Thyroid gland (tissue), 4 donors: ENCODE data around the gene CHMP1A.

Experiments
- POLR2A ChIP-seq, 2 donors: fragments of 450-650 bp; IDR thresholded peaks; one replicate each; pipeline ENCODE4 v1.6.1; 2017; ENCODE audit warnings: antibody characterized with exemption in 2 of 2, mild to moderate bottlenecking in 2 of 2, moderate library complexity in 1 of 2
- TF ChIP-seq, protein P1 (sequence below), 6 experiments: fragments of 200-600 bp in 3 of 6; fragments of 450-650 bp in 3 of 6; sonication (generic) in 3 of 6; IDR thresholded peaks; one replicate each; pipeline ENCODE4 v1.5.1; 2016 to 2019; ENCODE audit warnings: antibody characterized with exemption in 6 of 6, mild to moderate bottlenecking in 2 of 6, inconsistent platforms in 1 of 6, moderate library complexity in 1 of 6

DNA sequence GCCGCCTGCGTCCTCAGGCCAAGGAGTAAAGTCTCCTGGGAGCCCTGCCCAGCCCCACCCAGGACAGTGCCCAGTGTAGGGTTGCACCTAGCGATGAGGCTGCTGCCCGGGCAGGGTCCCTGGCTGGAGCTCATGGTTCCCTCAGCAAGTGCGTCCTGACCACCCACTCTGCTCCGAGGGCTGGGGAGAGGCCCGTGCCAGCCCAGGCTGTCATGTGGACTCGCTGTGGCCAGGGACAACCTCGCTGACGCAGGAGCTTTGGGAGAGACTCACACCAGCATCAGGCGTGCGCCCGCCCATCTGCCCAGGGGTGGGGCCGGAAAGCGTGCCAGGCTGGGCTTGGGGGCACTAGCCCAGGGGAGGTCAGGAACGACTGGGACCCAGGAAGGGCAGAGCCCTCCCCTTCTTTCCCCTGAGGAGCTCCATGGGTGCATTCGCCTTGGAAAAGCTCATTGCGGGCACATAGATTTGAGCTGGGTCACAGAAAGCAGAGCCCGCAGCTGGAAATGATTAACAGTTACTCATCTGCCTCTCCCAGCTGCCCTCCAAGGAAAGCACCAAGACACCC is 24.4 kb downstream of the CHMP1A start:
- TF ChIP-seq, protein P1, sequence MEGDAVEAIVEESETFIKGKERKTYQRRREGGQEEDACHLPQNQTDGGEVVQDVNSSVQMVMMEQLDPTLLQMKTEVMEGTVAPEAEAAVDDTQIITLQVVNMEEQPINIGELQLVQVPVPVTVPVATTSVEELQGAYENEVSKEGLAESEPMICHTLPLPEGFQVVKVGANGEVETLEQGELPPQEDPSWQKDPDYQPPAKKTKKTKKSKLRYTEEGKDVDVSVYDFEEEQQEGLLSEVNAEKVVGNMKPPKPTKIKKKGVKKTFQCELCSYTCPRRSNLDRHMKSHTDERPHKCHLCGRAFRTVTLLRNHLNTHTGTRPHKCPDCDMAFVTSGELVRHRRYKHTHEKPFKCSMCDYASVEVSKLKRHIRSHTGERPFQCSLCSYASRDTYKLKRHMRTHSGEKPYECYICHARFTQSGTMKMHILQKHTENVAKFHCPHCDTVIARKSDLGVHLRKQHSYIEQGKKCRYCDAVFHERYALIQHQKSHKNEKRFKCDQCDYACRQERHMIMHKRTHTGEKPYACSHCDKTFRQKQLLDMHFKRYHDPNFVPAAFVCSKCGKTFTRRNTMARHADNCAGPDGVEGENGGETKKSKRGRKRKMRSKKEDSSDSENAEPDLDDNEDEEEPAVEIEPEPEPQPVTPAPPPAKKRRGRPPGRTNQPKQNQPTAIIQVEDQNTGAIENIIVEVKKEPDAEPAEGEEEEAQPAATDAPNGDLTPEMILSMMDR (IDR thresholded peaks at IDR 0.05): no peak
- no peak for TF ChIP-seq POLR2A (IDR thresholded peaks at IDR 0.05)
